HEK293 (cell line): Measurements from ENCODE around the gene SYNE2.

Source experiments
- ZNF184 ChIP-seq: fragments of 450-650 bp; IDR thresholded peaks from 2 replicates; pipeline ENCODE4 v1.5.1; 2018; ENCODE audit warnings: missing biosample characterization, mild to moderate bottlenecking, missing genetic modification characterization
- ZNF362 ChIP-seq: fragments of 450-650 bp; formaldehyde crosslinking; IDR thresholded peaks from 2 replicates; pipeline ENCODE4 v1.5.1; 2016; ENCODE audit warnings: missing biosample characterization, missing genetic modification characterization
- TF ChIP-seq, protein P1 (sequence below): fragments of 450-650 bp; formaldehyde crosslinking; IDR thresholded peaks from 2 replicates; pipeline ENCODE4 v1.5.1; 2016; ENCODE audit warnings: missing biosample characterization, missing genetic modification characterization

- TF ChIP-seq ZNF362 (tag by site-specific recombination) = no peak
- TF ChIP-seq, protein P1, sequence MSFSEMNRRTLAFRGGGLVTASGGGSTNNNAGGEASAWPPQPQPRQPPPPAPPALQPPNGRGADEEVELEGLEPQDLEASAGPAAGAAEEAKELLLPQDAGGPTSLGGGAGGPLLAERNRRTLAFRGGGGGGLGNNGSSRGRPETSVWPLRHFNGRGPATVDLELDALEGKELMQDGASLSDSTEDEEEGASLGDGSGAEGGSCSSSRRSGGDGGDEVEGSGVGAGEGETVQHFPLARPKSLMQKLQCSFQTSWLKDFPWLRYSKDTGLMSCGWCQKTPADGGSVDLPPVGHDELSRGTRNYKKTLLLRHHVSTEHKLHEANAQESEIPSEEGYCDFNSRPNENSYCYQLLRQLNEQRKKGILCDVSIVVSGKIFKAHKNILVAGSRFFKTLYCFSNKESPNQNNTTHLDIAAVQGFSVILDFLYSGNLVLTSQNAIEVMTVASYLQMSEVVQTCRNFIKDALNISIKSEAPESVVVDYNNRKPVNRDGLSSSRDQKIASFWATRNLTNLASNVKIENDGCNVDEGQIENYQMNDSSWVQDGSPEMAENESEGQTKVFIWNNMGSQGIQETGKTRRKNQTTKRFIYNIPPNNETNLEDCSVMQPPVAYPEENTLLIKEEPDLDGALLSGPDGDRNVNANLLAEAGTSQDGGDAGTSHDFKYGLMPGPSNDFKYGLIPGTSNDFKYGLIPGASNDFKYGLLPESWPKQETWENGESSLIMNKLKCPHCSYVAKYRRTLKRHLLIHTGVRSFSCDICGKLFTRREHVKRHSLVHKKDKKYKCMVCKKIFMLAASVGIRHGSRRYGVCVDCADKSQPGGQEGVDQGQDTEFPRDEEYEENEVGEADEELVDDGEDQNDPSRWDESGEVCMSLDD (tag by site-specific recombination) = no peak
- no peak for TF ChIP-seq ZNF184 (tag by site-specific recombination)
Observed at GRCh38 chr14:64232944-64233343, 380.1 kb downstream of the SYNE2 start.
